Astrocyte (in vitro differentiated cells and primary cell): Measurements from ENCODE around the gene ZNF593. TPM values are rescaled to one million over a fixed set of nuclear protein-coding genes. Genes with fewer than 3 reads are reported as not detected.

Source experiments
- DNase-seq: peaks from one replicate; pipeline ENCODE4 v3.0.0-alpha.2; 2010; ENCODE audit warnings: low read depth
- FAIRE-seq: peaks from 2 replicates; lab custom pipeline; 2011; peaks lifted over from hg19 to GRCh38; lab: Jason Lieb, UNC
- H2AFZ ChIP-seq: 2 replicates; pipeline ENCODE4 v1.6.0; 2012; ENCODE audit warnings: low read depth, low read length, inconsistent platforms
- H3K27ac ChIP-seq: 2 replicates; pipeline ENCODE4 v1.5.1; 2011; ENCODE audit warnings: low read depth, low read length, inconsistent platforms
- H3K27me3 ChIP-seq: 2 replicates; pipeline ENCODE4 v1.6.0; 2011; ENCODE audit warnings: low read length, inconsistent platforms; ENCODE audit not compliant: insufficient read depth
- H3K36me3 ChIP-seq: 2 replicates; pipeline ENCODE4 v1.5.1; 2011; ENCODE audit warnings: low read length, inconsistent platforms; ENCODE audit not compliant: insufficient read depth
- H3K4me1 ChIP-seq: 2 replicates; pipeline ENCODE4 v1.5.1; 2011; ENCODE audit warnings: low read length, inconsistent platforms; ENCODE audit not compliant: insufficient read depth
- H3K4me2 ChIP-seq: 2 replicates; pipeline ENCODE4 v1.6.0; 2012; ENCODE audit warnings: low read length, inconsistent platforms
- H3K4me3 ChIP-seq: 2 replicates; pipeline ENCODE4 v1.5.1; 2011; ENCODE audit warnings: low read depth, mild to moderate bottlenecking, low read length, inconsistent platforms; ENCODE audit not compliant: insufficient read depth
- H3K79me2 ChIP-seq: 2 replicates; pipeline ENCODE4 v1.6.0; 2012; ENCODE audit warnings: mild to moderate bottlenecking, low read length, inconsistent platforms; ENCODE audit not compliant: insufficient read depth
- H3K9ac ChIP-seq: 2 replicates; pipeline ENCODE4 v1.6.0; 2012; ENCODE audit warnings: mild to moderate bottlenecking, low read length, inconsistent platforms
- H3K9me3 ChIP-seq: 2 replicates; pipeline ENCODE4 v1.5.1; 2012; ENCODE audit warnings: low read depth, mild to moderate bottlenecking, low read length, inconsistent platforms; ENCODE audit not compliant: insufficient read depth
- H4K20me1 ChIP-seq: 2 replicates; pipeline ENCODE4 v1.6.0; 2012; ENCODE audit warnings: low read length, inconsistent platforms; ENCODE audit not compliant: insufficient read depth
- H3K27ac Mint-ChIP-seq: one replicate; pipeline ENCODE4 v1.8.0; 2021; ENCODE audit warnings: mild to moderate bottlenecking, mixed read lengths; ENCODE audit not compliant: unreplicated experiment
- H3K27me3 Mint-ChIP-seq: one replicate; pipeline ENCODE4 v1.8.0; 2021; ENCODE audit warnings: low read depth, mixed read lengths; ENCODE audit not compliant: unreplicated experiment
- H3K36me3 Mint-ChIP-seq: one replicate; pipeline ENCODE4 v1.8.0; 2021; ENCODE audit warnings: low read depth, mixed read lengths; ENCODE audit not compliant: unreplicated experiment
- H3K4me1 Mint-ChIP-seq: one replicate; pipeline ENCODE4 v1.8.0; 2021; ENCODE audit warnings: low read depth, mixed read lengths; ENCODE audit not compliant: unreplicated experiment
- H3K4me3 Mint-ChIP-seq: one replicate; pipeline ENCODE4 v1.8.0; 2021; ENCODE audit warnings: mild to moderate bottlenecking, moderate library complexity, mixed read lengths; ENCODE audit not compliant: unreplicated experiment
- H3K9me3 Mint-ChIP-seq: one replicate; pipeline ENCODE4 v1.8.0; 2021; ENCODE audit warnings: mild to moderate bottlenecking, mixed read lengths; ENCODE audit not compliant: unreplicated experiment
- CTCF ChIP-seq: IDR thresholded peaks from 2 replicates; pipeline ENCODE4 v1.5.1; 2011; ENCODE audit warnings: low read depth, mild to moderate bottlenecking, inconsistent platforms, low read length, moderate library complexity; ENCODE audit not compliant: insufficient read depth
- EZH2 ChIP-seq: IDR thresholded peaks from 2 replicates; pipeline ENCODE4 v1.6.1; 2012; ENCODE audit warnings: mild to moderate bottlenecking, low read length, inconsistent platforms; ENCODE audit not compliant: insufficient read depth
- total RNA-seq: library from RNA; stranded (reverse); gene quantifications from 2 replicates; pipeline ENCODE4 v1.2.1, GENCODE V29; 2021

ZNF593 gene
- total RNA-seq, 1 donor from 2014 or later: 34.4 TPM

DNA sequence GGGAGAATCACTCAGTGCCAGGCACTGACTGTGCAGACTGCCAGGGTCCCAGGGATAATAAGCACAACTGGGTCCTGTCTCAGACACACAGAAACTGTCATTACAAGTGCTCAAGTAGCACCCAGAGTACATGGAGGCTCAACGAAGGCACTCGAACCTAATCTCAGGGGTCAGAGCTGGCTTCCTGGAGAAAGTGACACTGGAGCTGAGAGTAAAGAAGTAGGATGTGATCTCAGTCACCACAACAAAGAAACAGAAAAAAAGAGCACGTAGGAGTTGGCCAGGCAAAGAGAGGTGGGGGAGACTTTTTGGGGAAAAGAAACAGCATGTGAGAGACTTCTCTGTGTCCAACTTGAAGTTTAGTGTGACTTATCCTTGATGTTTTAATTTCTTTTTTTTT is 22.0 kb downstream of the ZNF593 start:
- no peak for DNase-seq
- Mint-ChIP-seq H3K9me3 (peaks cover 5% of the 10 kb centered on the region), H3K36me3 (peaks cover 2% of the 10 kb centered on the region), H3K27me3 (peaks cover 26% of the 10 kb centered on the region), H3K27ac (no peak overlapping the region), H3K4me1 (no peaks in the 10 kb centered on the region), H3K4me3 (no peak overlapping the region)
- Histone ChIP-seq H2AFZ (no peak overlapping the region), H3K36me3 (no peaks in the 10 kb centered on the region), H3K9me3 (no peaks in the 10 kb centered on the region), H3K79me2 (no peaks in the 10 kb centered on the region), H3K27me3 (peaks cover 10% of the 10 kb centered on the region), H3K4me1 (no peaks in the 10 kb centered on the region), H4K20me1 (no peaks in the 10 kb centered on the region), H3K27ac (no peak overlapping the region), H3K9ac (no peak overlapping the region), H3K4me3 (no peak overlapping the region), H3K4me2 (no peak overlapping the region)
- TF ChIP-seq EZH2: no peak
- TF ChIP-seq CTCF: no peak
- FAIRE-seq: no peak

DNA sequence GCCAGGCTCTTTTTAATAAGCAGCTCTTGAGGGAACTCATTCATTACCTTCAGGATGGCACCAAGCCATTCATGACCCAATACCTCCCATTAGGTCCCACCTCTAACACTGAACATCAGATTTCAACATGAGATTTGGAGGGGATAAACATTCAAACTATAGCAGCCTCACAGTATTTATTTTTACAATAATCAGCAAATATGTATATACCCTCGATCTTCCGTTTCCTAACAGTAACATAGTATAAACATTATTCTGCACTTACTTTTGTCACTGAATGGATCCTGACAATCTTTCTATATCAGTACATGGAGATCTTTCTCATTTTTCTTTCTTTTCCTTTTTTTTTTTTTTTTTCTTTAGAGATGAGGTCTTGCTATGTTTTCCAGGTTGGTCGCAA is 26.1 kb downstream of the ZNF593 start:
- H3K4me3 Mint-ChIP-seq: no peak overlapping the region
- Histone ChIP-seq H3K27ac (no peak overlapping the region), H2AFZ (no peak overlapping the region), H4K20me1 (no peaks in the 10 kb centered on the region), H3K36me3 (no peaks in the 10 kb centered on the region), H3K4me2 (no peak overlapping the region), H3K79me2 (no peaks in the 10 kb centered on the region), H3K9me3 (no peaks in the 10 kb centered on the region), H3K27me3 (peaks cover 10% of the 10 kb centered on the region), H3K9ac (no peak overlapping the region), H3K4me3 (no peak overlapping the region), H3K4me1 (no peaks in the 10 kb centered on the region)
- TF ChIP-seq CTCF (no peak), EZH2 (no peak)
- H3K36me3 Mint-ChIP-seq: no peaks in the 10 kb centered on the region
- no peak overlapping the region for H3K27ac Mint-ChIP-seq
- peaks cover 41% of the 10 kb centered on the region for H3K27me3 Mint-ChIP-seq
- no peaks in the 10 kb centered on the region for H3K4me1 Mint-ChIP-seq
- no peak for FAIRE-seq
- peaks cover 5% of the 10 kb centered on the region for H3K9me3 Mint-ChIP-seq
- DNase-seq: no peak

DNA sequence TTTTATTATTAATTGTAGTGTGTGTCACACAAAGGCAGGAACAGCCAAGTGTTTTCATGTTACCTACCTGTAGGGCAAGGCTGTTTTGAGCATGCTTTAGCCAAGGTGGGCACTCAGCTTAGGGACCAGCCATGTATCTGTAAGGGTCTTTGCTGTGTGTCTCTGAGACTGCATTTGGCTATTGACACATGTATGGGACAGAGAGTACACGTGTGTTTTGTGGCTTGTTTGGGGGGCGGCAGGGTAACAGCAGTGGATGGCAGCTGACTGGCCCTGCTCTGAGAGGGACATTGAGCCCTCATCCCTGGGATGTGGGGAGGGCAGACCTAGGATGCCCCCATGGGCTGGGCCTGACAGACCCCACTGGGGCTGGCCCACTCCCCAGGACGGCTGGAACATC is 27.6 kb downstream of the ZNF593 start:
- FAIRE-seq: no peak
- no peak overlapping the region for H3K27ac Mint-ChIP-seq
- H3K4me1 Mint-ChIP-seq: no peaks in the 10 kb centered on the region
- peaks cover 48% of the 10 kb centered on the region for H3K27me3 Mint-ChIP-seq
- no peaks in the 10 kb centered on the region for H3K9me3 Mint-ChIP-seq
- DNase-seq: no peak
- H3K27ac ChIP-seq: no peak overlapping the region
- H3K36me3 Mint-ChIP-seq: no peaks in the 10 kb centered on the region
- H3K4me2 ChIP-seq: no peak overlapping the region
- TF ChIP-seq EZH2 (no peak), CTCF (no peak)
- H2AFZ ChIP-seq: no peak overlapping the region
- H3K27me3 ChIP-seq: peaks cover 10% of the 10 kb centered on the region
- no peak overlapping the region for H3K4me3 Mint-ChIP-seq
- H4K20me1 ChIP-seq: no peaks in the 10 kb centered on the region
- H3K9me3 ChIP-seq: no peaks in the 10 kb centered on the region
- no peak overlapping the region for H3K9ac ChIP-seq
- H3K36me3 ChIP-seq: no peaks in the 10 kb centered on the region
- no peaks in the 10 kb centered on the region for H3K79me2 ChIP-seq
- no peak overlapping the region for H3K4me3 ChIP-seq
- peaks cover 2% of the 10 kb centered on the region for H3K4me1 ChIP-seq
